ENCODE measurements around the gene TENT4A. TPM values are rescaled to one million over a fixed set of nuclear protein-coding genes. Genes with fewer than 3 reads are reported as not detected.

TENT4A gene
- total RNA-seq, 6 donors from 2014 or later, result 19.7 to 44.0 (median 27.3) TPM

DNA sequence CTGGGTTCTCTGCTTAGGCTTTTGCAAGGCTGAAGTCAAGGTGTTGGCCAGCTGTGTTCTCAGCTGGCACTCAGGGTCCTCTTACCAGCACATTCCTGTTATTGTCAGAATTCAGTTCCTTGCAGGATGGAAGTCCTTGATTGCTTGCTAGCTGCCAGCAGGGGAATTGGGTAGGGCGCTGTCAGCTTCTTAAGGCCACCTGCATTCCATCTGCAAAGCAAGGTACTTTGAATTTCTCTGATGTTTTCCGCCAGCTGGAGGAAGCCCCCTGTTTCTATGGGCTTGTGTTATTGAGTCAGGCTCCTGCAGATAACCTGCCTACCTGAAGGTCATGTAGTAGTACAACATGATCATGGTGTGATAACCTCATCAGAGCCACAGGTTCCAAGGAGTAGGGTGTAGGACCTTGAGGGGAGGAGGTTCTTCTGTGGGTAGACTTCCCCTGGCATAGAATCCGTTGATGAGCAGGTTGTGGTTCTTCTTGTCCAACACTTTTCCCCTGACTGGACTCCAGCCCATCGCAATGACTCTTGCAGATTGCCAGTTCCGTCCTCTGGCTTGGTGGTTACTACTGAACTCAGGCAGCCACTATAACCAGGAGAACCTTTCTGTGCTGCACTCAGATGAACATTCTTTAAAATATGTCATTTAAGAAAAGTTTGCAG lies 6.8 kb downstream of the TENT4A start:
- WGBS, 2 donors, result 61 to 83% methylated on average over 5 of the region's 5 CpGs
- DNase-seq (no peak), ATAC-seq (ENCODE audit: low FRiP score in 2 of 2) (no peak)
- Histone ChIP-seq H3K4me1 (peaks cover 76 to 86% (median 80%) of the 10 kb centered on the region in 4 donors), H3K36me3 (peaks cover 0 to 5% (median 0%) of the 10 kb centered on the region in 4 donors), H3K4me3 (no peak overlapping the region), H3K27me3 (no peaks in the 10 kb centered on the region), H3K9me3 (no peaks in the 10 kb centered on the region), H3K27ac (no peak overlapping the region)
- TF ChIP-seq POLR2A (IDR thresholded peaks at IDR 0.05) (no peak), CTCF (IDR thresholded peaks at IDR 0.05) (no peak), EP300 (IDR thresholded peaks at IDR 0.05) (no peak)

GRCh38 chr5:6720561-6720921 lies 7.3 kb downstream of the TENT4A start:
- H3K27me3 ChIP-seq, result no peaks in the 10 kb centered on the region
- ATAC-seq (ENCODE audit: low FRiP score in 2 of 2) (no peak), DNase-seq (no peak)
- H3K4me1 ChIP-seq, result peaks cover 71 to 81% (median 75%) of the 10 kb centered on the region in 4 donors
- H3K36me3 ChIP-seq, result peaks cover 0 to 5% (median 0%) of the 10 kb centered on the region in 4 donors
- H3K9me3 ChIP-seq, result no peaks in the 10 kb centered on the region
- 87 to 90% methylated on average over 6 of the region's 6 CpGs for WGBS, 2 donors
- H3K27ac ChIP-seq, result no peak overlapping the region
- no peak overlapping the region for H3K4me3 ChIP-seq
- TF ChIP-seq EP300 (IDR thresholded peaks at IDR 0.05), result no peak
- TF ChIP-seq POLR2A (IDR thresholded peaks at IDR 0.05), result no peak
- TF ChIP-seq CTCF (IDR thresholded peaks at IDR 0.05), result no peak
- TF ChIP-seq POLR2AphosphoS5 (IDR thresholded peaks at IDR 0.05), result no peak

DNA sequence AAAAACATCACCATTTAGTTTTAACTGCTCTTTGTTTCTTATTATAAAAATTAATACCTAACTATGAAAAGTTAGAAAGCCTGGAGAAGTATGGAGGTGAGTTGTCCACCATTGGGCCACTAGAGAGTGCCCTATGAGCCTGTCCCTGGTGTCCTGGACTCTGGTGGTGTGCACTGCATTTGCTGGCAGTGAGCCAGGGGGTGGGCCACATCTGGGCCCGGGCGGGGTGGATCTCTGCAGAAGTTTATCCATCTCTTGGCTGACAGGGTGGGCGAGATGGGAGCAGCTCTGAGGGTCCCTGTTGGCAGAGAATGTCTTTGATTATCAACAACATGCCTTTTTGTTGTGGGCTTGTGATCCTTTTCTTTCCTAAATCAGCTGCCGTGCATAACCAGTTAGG lies 8.2 kb downstream of the TENT4A start:
- TF ChIP-seq EP300 (IDR thresholded peaks at IDR 0.05) (no peak), POLR2A (IDR thresholded peaks at IDR 0.05) (no peak), POLR2AphosphoS5 (IDR thresholded peaks at IDR 0.05) (no peak), CTCF (IDR thresholded peaks at IDR 0.05) (no peak)
- DNase-seq (no peak), ATAC-seq (ENCODE audit: low FRiP score in 2 of 2) (no peak)
- Histone ChIP-seq H3K4me1 (peaks cover 62 to 77% (median 69%) of the 10 kb centered on the region in 4 donors), H3K27me3 (no peaks in the 10 kb centered on the region), H3K36me3 (peaks cover 0 to 10% (median 2%) of the 10 kb centered on the region in 4 donors), H3K27ac (peak overlapping the region in 2 of 4 donors; percentile 35 to 69), H3K4me3 (no peak overlapping the region), H3K9me3 (no peaks in the 10 kb centered on the region)
- 54 to 68% methylated on average over 4 of the region's 4 CpGs for WGBS, 2 donors

DNA sequence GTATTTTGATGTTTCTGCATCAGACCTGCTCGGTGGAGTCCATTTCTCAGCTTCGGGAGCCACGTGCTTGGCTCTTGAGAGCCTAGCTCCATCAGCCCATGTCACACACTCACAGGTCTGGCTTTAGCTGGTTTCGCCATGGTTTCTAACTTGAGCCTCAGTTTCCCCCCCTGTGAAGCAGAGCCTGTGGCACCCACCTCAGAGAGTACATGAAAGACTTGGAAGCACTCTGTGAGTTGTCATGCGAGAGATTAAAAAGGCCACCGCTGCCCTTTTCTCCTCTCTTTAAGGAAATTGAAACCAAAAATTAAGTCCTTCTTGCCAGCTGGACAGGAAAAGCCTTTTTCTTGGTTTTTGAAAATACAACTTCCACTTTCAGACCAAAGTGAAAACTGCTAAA lies 8.8 kb downstream of the TENT4A start:
- Histone ChIP-seq H3K4me1 (peaks cover 56 to 71% (median 66%) of the 10 kb centered on the region in 4 donors), H3K27me3 (no peaks in the 10 kb centered on the region), H3K9me3 (no peaks in the 10 kb centered on the region), H3K36me3 (peaks cover 0 to 10% (median 3%) of the 10 kb centered on the region in 4 donors), H3K27ac (peak overlapping the region; percentile 35 to 69 (median 56)), H3K4me3 (peak overlapping the region in 2 of 4 donors; percentile 27 to 28)
- ATAC-seq (ENCODE audit: low FRiP score in 2 of 2) (no peak), DNase-seq (no peak)
- TF ChIP-seq POLR2A (IDR thresholded peaks at IDR 0.05) (no peak), EP300 (IDR thresholded peaks at IDR 0.05) (no peak), CTCF (IDR thresholded peaks at IDR 0.05) (no peak), POLR2AphosphoS5 (IDR thresholded peaks at IDR 0.05) (no peak)
- WGBS, 2 donors, result 43 to 53% methylated on average over 6 of the region's 6 CpGs

Measured in upper lobe of left lung (tissue), 6 donors.